Coronary artery (tissue), 2 donors: Measurements from ENCODE around the gene CACNA2D3.

Experiments used
- DNase-seq: peaks from one replicate; pipeline ENCODE4 v3.0.0-alpha.2; 2017; ENCODE audit warnings: low spot score
- H3K27ac ChIP-seq, 2 donors: fragments of 200-600 bp; sonication (generic); one replicate each; pipeline ENCODE4 v1.5.1; 2016 to 2019
- H3K4me3 ChIP-seq: fragments of 200-600 bp; sonication (generic); 2 replicates; pipeline ENCODE4 v1.5.1; 2016; ENCODE audit warnings: mild to moderate bottlenecking, moderate library complexity
- TF ChIP-seq, protein P1 (sequence below): fragments of 200-600 bp; sonication (generic); IDR thresholded peaks from one replicate; pipeline ENCODE4 v1.5.1; 2019; ENCODE audit warnings: antibody characterized with exemption

Gene CACNA2D3

DNA sequence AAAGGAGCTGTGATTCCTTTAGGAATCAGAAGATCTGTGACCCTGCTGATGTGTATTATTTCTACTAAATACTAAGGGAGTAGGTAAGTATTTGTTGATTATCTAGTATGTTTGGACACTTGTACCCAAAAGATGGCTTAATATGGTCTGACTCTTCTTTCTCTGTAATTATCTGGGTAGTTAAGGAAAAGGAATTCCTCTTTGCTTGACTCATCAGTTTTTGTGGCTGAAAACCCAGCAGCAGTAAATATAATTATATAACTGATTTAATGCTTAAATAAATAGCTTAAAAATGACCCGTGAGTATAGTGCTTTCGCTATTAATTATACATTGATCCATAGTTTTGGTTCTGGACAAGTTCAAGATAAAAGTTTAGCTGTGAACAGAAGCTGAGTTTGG, 649.7 kb downstream of the CACNA2D3 start:
- no peak overlapping the region for H3K27ac ChIP-seq
- no peak for DNase-seq
- TF ChIP-seq, protein P1, sequence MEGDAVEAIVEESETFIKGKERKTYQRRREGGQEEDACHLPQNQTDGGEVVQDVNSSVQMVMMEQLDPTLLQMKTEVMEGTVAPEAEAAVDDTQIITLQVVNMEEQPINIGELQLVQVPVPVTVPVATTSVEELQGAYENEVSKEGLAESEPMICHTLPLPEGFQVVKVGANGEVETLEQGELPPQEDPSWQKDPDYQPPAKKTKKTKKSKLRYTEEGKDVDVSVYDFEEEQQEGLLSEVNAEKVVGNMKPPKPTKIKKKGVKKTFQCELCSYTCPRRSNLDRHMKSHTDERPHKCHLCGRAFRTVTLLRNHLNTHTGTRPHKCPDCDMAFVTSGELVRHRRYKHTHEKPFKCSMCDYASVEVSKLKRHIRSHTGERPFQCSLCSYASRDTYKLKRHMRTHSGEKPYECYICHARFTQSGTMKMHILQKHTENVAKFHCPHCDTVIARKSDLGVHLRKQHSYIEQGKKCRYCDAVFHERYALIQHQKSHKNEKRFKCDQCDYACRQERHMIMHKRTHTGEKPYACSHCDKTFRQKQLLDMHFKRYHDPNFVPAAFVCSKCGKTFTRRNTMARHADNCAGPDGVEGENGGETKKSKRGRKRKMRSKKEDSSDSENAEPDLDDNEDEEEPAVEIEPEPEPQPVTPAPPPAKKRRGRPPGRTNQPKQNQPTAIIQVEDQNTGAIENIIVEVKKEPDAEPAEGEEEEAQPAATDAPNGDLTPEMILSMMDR, result no peak
- H3K4me3 ChIP-seq, result no peak overlapping the region

DNA sequence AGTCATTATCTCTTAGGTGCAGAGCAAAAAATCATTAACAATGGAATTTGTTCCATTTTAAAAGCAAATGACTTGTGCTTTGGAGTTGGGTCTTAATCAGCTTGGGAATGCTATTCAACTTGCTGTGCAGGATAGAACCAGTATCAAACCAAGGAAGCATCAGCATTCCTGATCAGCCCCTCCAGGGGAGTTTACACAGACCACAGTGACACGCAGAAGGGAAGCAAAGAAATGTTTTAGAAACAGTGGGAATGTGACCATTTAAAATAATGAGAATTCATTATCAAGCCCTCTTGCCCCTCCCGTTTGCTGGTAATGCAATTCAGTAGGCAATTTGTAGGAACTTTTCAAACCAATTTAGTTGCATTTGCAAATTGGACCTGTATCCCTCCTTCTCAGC, 650.4 kb downstream of the CACNA2D3 start:
- Histone ChIP-seq H3K27ac (no peak overlapping the region), H3K4me3 (no peak overlapping the region)
- TF ChIP-seq, protein P1, result no peak
- no peak for DNase-seq

DNA sequence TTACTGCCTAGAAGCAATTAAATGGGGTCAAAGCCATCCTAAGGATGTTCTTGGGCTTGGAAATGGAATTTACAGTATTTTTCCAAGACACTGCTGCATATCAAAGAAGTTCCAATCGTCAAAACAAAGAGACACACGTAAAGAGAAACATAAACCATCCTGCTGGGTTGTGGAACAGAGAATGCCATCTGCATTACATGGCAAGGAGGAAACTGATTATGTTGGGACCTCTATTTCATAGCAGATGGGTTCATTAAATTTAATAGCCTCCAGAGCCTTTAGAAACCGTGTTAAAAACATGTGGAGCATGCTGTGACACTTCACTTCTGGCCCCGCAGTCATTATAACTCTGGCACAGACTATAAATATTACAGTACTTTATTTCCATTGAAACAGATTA, 650.9 kb downstream of the CACNA2D3 start:
- no peak for DNase-seq
- TF ChIP-seq, protein P1, result no peak
- Histone ChIP-seq H3K27ac (no peak overlapping the region), H3K4me3 (no peak overlapping the region)

DNA sequence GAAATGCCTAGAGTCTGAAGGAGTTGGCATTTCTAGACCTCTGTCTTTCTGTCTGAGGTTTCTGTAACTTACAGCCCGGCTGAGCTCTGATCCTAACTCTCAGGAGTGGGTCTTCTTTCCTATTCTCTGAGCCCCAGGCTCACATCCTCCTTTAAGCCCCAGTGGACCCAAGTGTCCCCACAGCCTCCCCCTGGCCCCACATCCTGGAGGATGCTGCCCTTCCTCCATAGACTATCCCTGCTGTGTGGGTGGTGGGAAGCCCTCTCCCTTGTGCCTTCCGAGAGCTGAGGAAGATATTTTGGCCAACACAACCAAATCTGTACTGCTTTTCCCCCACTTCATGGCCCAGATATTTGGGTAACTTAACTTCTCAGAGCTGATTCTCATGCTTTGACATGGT, 654.2 kb downstream of the CACNA2D3 start:
- H3K4me3 ChIP-seq, result no peak overlapping the region
- TF ChIP-seq, protein P1, result no peak
- no peak for DNase-seq
- no peak overlapping the region for H3K27ac ChIP-seq

DNA sequence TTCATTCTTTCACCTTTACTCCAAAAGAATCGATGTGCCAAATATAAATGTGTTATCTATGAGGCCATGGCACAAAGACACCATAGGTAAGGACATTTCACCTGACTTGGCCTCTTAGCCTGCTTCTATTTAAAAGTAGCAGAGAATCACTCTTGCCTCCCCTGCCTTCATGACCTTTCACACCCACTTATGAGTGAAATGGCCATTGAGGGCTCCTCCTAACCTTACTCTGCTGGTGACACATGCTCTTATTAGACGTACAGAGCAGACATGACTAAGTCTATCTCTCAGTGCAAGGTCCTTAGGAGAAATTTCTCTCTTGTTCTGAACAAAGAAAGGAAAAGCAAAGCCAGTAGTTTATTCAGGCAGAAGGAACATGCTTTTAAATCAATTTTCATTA, 654.8 kb downstream of the CACNA2D3 start:
- TF ChIP-seq, protein P1, result no peak
- no peak for DNase-seq
- no peak overlapping the region for H3K27ac ChIP-seq
- H3K4me3 ChIP-seq, result no peak overlapping the region

DNA sequence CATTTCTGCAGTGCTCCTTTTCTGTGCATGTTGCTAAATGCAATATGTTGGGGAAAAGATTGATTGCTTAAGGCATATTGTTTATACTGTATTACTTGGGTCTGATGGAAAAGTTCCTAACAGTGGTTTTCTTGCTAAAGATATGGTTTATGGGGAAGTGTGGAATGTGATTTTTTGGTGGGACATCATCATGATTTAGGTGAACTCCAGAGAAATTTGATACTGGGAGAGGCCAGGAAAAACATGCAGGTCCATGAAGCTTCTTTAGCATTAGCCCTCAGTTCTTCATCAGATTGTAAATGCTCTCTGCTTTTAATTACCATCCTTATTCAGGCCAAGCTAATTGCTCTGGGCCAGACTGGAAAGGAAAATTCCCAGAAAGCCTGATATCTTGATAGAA, 658.0 kb downstream of the CACNA2D3 start:
- TF ChIP-seq, protein P1, result no peak

DNA sequence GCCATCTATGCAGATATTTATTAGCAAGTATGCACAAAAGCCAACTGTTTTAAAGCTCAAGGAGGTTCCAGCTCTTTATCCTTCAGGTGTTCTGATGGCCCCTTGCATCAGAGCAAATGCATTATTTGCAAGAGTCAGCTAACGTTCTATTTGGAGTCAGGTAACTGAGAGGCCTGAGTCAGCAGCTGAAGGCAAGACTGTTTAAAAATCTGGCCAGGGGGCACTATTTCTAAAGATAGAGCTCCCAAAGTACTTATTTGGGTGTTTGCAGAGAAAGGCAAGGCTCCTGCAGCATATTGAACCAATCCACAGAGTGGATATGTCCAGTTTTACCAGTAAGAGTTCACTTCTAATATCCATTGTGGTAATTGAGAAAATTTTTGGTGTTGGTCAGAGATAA, 659.4 kb downstream of the CACNA2D3 start:
- TF ChIP-seq, protein P1, result no peak
- no peak for DNase-seq
- H3K4me3 ChIP-seq, result no peak overlapping the region
- no peak overlapping the region for H3K27ac ChIP-seq

More for the DNA sequence above, 658.0 kb downstream of the CACNA2D3 start:
- DNase-seq, result no peak
- no peak overlapping the region for H3K27ac ChIP-seq
- no peak overlapping the region for H3K4me3 ChIP-seq
